K562 (cell line): ENCODE results near the gene SPATA24. TPM values are rescaled to one million over a fixed set of nuclear protein-coding genes. Genes with fewer than 3 reads are reported as not detected.

Experiments
- CHD7 ChIP-seq: fragments of 200-600 bp; sonication (generic); IDR thresholded peaks from one replicate; pipeline ENCODE4 v1.6.1; 2012; ENCODE audit warnings: mild to moderate bottlenecking, low read depth, low read length, inconsistent platforms
- E2F3 ChIP-seq: fragments of 250-450 bp; sonication (Bioruptor Pico); IDR thresholded peaks from 2 replicates; pipeline ENCODE4 v1.4.0; 2020; ENCODE audit warnings: mild to moderate bottlenecking
- KLF16 ChIP-seq: IDR thresholded peaks from 2 replicates; pipeline ENCODE4 v1.6.1; 2016; ENCODE audit warnings: antibody characterized with exemption
- NKRF ChIP-seq: fragments of 450-650 bp; IDR thresholded peaks from 2 replicates; pipeline ENCODE4 v1.6.1; 2016; ENCODE audit warnings: borderline replicate concordance
- PHF21A ChIP-seq: fragments of 450-650 bp; IDR thresholded peaks from 2 replicates; pipeline ENCODE4 v1.6.1; 2017; ENCODE audit warnings: low read depth, borderline replicate concordance
- TEAD4 ChIP-seq, 2 experiments: sonication (generic) in 1 of 2; formaldehyde crosslinking in 1 of 2; IDR thresholded peaks; 2 replicates each; pipeline versions ENCODE4 v1.6.1 to v1.8.0; 2012 to 2022; ENCODE audit warnings: borderline replicate concordance in 1 of 2, inconsistent platforms in 1 of 2, low read length in 1 of 2, mild to moderate bottlenecking in 1 of 2, missing genetic modification reagents in 1 of 2
- XRCC5 ChIP-seq: fragments of 200-400 bp; formaldehyde crosslinking; IDR thresholded peaks from 2 replicates; pipeline ENCODE4 v1.6.1; 2017; ENCODE audit warnings: low read depth, mild to moderate bottlenecking, low read length
- ZNF184 ChIP-seq: sonication (generic); formaldehyde crosslinking; IDR thresholded peaks from 2 replicates; pipeline ENCODE4 v1.5.0; 2020; ENCODE audit warnings: missing genetic modification reagents
- polyA plus RNA-seq, 8 experiments: library from polyadenylated mRNA; depleted of rRNA in 4 of 8; stranded (reverse) in 5 of 8; unstranded in 3 of 8; fragments of >200 nt; fragmentation: Nextera tagmentation in 2 of 8; fragmentation: Illumina TruSeq in 1 of 8; extraction: Ambion mirVana in 2 of 8; extraction: Trizol in 1 of 8; gene quantifications; 2 replicates each; pipeline versions ENCODE4 v1.2.1 to v1.2.3, GENCODE V29; 2011 to 2014; ENCODE audit warnings: inconsistent platforms in 1 of 8, missing spikeins in 1 of 8
- total RNA-seq, 7 experiments: library from RNA; depleted of rRNA in 6 of 7; stranded (reverse); fragments of >200 nt in 6 of 7; fragmentation: Illumina TruSeq in 2 of 7; extraction: Trizol in 2 of 7; gene quantifications; 2 replicates each; pipeline versions ENCODE4 v1.2.1 to v1.2.3, GENCODE V29; 2011 to 2021; ENCODE audit warnings: low replicate concordance in 1 of 7

The SPATA24 gene
- total and polyA plus RNA-seq, 9 of the 15 experiments (the other 6 are each of a cell fraction or from before 2014, with no cell fraction given), result 4.1 to 12.6 (median 8.0) TPM

- TF ChIP-seq NKRF (no peak), ZNF184 (CRISPR knock-in tag) (no peak), TEAD4 (IDR thresholded peaks at IDR 0.05; ENCODE audit: low read length) (peak; percentile 39; the same call in 1 of the 2 replicates), TEAD4 (CRISPR knock-in tag; IDR thresholded peaks at IDR 0.05; ENCODE audit: borderline replicate concordance) (no peak), PHF21A (no peak), CHD7 (no peak), E2F3 (CRISPR knock-in tag) (no peak), XRCC5 (no peak), KLF16 (no peak)
Measured at GRCh38 chr5:139426203-139426885, 22.5 kb upstream of the SPATA24 start (continued).
